C4-2B (cell line): ENCODE results near the gene WNK4.

Source experiments
- ZFX ChIP-seq: fragments of 450-650 bp; IDR thresholded peaks from 2 replicates; pipeline ENCODE4 v1.6.1; 2017
- TF ChIP-seq, protein P1 (sequence below): fragments of 450-650 bp; conservative IDR thresholded peaks from 2 replicates; pipeline ENCODE4 v1.5.1; 2017; ENCODE audit warnings: mild to moderate bottlenecking

DNA sequence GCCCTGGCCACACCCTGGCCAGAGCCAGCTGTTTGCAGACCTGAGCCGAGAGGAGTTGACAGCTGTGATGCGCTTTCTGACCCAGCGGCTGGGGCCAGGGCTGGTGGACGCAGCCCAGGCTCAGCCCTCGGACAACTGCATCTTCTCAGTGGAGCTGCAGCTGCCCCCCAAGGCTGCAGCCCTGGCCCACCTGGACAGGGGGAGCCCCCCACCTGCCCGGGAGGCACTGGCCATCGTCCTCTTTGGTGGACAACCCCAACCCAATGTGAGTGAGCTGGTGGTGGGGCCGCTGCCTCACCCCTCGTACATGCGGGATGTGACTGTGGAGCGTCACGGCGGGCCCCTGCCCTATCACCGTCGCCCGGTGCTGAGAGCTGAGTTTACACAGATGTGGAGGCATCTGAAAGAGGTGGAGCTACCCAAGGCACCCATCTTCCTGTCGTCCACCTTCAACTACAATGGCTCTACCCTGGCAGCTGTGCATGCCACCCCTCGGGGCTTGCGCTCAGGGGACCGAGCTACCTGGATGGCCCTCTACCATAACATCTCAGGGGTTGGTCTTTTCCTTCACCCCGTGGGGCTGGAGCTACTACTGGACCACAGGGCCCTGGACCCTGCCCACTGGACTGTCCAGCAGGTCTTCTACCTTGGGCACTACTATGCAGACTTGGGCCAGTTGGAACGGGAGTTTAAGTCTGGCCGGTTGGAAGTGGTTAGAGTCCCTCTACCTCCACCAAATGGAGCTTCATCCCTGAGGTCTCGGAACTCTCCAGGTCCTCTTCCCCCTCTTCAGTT is 64.5 kb downstream of the WNK4 start:
- TF ChIP-seq, protein P1, sequence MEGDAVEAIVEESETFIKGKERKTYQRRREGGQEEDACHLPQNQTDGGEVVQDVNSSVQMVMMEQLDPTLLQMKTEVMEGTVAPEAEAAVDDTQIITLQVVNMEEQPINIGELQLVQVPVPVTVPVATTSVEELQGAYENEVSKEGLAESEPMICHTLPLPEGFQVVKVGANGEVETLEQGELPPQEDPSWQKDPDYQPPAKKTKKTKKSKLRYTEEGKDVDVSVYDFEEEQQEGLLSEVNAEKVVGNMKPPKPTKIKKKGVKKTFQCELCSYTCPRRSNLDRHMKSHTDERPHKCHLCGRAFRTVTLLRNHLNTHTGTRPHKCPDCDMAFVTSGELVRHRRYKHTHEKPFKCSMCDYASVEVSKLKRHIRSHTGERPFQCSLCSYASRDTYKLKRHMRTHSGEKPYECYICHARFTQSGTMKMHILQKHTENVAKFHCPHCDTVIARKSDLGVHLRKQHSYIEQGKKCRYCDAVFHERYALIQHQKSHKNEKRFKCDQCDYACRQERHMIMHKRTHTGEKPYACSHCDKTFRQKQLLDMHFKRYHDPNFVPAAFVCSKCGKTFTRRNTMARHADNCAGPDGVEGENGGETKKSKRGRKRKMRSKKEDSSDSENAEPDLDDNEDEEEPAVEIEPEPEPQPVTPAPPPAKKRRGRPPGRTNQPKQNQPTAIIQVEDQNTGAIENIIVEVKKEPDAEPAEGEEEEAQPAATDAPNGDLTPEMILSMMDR: no peak
- TF ChIP-seq ZFX: no peak
